Fibroblast of mammary gland (primary cell): ENCODE measurements around the gene DNM3.
A peak's percentile ranks its signal among the peaks of the same experiment; 100 is the strongest.

Experiments
- DNase-seq: peaks from one replicate; pipeline ENCODE4 v3.0.0-alpha.2; 2010; ENCODE audit warnings: low read depth
- H3K4me3 ChIP-seq: 2 replicates; pipeline ENCODE4 v1.5.1; 2011; ENCODE audit warnings: low read depth, mild to moderate bottlenecking, low read length, moderate library complexity; ENCODE audit not compliant: control insufficient read depth
- TF ChIP-seq, protein P1 (sequence below): conservative IDR thresholded peaks from 2 replicates; pipeline ENCODE4 v1.5.1; 2011; ENCODE audit warnings: low read depth, low read length, inconsistent platforms; ENCODE audit not compliant: control insufficient read depth, insufficient read depth

Gene DNM3

DNA sequence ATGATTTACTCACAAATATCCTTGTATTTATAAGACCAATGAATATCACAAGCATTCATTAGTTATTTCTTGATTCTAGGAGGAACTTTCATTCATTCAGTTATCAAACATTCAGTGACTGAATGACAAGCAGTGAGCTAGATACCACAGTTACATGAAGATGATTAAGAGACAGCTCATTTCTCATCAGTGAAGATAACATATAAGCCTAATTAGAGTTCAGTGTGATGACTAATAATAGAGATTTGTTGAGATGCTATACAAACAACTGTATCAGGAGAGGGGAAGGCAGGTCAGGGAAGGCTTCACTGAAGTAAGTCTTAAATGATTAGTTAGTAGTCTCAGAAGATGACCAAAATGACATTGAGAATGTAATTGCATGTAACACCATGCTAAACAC is 564.6 kb downstream of the DNM3 start:
- no peak for DNase-seq
- TF ChIP-seq, protein P1, sequence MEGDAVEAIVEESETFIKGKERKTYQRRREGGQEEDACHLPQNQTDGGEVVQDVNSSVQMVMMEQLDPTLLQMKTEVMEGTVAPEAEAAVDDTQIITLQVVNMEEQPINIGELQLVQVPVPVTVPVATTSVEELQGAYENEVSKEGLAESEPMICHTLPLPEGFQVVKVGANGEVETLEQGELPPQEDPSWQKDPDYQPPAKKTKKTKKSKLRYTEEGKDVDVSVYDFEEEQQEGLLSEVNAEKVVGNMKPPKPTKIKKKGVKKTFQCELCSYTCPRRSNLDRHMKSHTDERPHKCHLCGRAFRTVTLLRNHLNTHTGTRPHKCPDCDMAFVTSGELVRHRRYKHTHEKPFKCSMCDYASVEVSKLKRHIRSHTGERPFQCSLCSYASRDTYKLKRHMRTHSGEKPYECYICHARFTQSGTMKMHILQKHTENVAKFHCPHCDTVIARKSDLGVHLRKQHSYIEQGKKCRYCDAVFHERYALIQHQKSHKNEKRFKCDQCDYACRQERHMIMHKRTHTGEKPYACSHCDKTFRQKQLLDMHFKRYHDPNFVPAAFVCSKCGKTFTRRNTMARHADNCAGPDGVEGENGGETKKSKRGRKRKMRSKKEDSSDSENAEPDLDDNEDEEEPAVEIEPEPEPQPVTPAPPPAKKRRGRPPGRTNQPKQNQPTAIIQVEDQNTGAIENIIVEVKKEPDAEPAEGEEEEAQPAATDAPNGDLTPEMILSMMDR: no peak

DNA sequence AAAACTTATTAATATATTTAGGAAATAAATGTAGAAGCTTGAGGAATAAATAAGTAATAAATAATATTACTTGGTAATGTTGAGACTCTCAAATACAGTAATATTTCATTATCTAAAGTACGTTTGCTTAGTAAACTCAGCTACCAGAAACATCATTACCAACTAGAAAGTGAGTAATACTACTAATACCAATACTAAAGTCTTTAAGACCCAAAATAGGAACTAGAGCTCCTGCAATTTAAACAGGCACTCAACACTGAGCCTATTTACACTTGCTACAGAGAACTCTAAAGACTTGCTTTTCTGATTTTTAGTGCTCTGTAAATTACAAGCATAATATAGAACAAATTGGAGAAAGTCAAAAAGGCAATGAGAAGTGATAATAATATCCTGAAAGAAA is 565.7 kb downstream of the DNM3 start:
- DNase-seq: no peak
- no peak overlapping the region for H3K4me3 ChIP-seq
- TF ChIP-seq, protein P1: no peak

More for the DNA sequence above, 564.6 kb downstream of the DNM3 start:
- H3K4me3 ChIP-seq: no peak overlapping the region

- TF ChIP-seq, protein P1: no peak
- H3K4me3 ChIP-seq: no peak overlapping the region
- DNase-seq: peak; percentile 57
These were observed 567.7 kb downstream of the DNM3 start for GRCh38 chr1:172408958-172409357.

DNA sequence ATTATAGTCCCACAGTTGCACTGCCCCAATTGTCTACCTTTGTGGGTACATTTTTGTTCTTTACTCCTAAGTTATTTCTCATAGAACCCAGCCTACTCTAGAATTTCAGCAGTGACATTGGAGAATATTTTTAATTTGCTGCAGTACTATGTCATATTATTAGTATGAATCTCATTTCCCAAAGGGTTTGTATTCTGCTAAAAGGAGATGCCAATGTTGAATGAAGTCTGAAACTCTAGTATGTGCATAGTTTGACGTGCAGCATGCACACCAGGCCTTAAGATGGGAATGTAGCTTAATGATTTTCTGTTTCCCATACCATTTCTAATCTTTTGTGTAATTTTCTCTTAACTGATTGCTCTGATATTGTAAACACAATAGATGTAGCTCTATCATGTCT is 568.7 kb downstream of the DNM3 start:
- DNase-seq: no peak

DNA sequence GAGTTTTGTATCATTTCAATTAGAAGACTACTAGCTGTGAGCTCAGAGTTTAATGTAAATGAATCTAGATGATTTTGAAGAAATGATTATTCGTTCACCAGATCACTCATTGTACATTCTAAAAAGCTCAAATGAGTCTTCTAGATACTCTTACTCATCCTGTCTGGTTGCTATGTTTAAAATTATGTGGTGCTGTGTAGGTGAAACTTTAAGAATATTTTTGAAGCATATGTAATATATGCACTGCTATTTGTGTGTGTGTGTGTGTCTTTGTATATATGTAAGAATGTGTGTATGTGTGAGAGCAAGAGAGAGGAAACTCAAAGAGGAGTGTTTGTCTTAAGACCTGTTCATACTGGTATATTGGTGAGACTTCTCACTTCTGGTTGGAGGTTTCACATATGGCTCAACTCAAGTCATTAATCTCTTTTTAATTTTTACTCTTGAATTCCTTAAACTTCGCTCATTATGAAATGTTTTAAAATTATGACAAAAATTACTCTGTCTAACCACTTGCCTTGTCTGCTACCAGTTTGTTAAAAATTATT is 570.6 kb downstream of the DNM3 start:
- no peak for DNase-seq
- TF ChIP-seq, protein P1: no peak

More for the DNA sequence above, 568.7 kb downstream of the DNM3 start:
- TF ChIP-seq, protein P1: no peak
- H3K4me3 ChIP-seq: no peak overlapping the region

DNA sequence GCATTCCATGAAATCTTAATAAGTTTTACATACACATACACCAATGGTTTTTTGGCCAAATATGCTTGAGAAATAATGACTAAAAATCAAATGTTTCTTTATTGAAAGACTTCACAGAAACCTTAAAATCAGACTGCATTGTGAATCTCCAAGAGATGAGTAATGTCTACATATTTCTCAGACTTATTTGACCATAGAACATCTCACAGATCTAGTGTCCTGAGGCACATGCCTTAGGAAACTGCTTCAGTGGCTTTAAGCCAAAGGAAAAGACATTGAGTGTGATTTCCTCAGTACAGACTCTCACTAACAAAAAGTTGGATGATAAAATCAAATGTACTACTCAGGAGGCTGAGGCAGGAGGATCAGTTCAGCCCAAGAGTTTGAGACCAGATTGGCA is 573.0 kb downstream of the DNM3 start:
- TF ChIP-seq, protein P1: no peak
- DNase-seq: peak; percentile 51
- H3K4me3 ChIP-seq: no peak overlapping the region

More for the DNA sequence above, 570.6 kb downstream of the DNM3 start:
- no peak overlapping the region for H3K4me3 ChIP-seq
